CD4-positive, alpha-beta T cell treated with Interleukin-10 for 1 hour (primary cell): ENCODE measurements around the gene CUX1.
A peak's percentile ranks its signal among the peaks of the same experiment; 100 is the strongest.

Source experiments
- DNase-seq: peaks from one replicate; pipeline ENCODE4 v3.0.0-alpha.2; 2020

Gene CUX1

GRCh38 chr7:102059524-102059923 is 242.1 kb downstream of the CUX1 start:
- no peak for DNase-seq

- no peak for DNase-seq
These were observed 244.0 kb downstream of the CUX1 start for GRCh38 chr7:102061354-102061945.

GRCh38 chr7:102061981-102062390 is 244.6 kb downstream of the CUX1 start:
- DNase-seq = peak; percentile 5

- DNase-seq = no peak
These were observed 246.3 kb downstream of the CUX1 start for GRCh38 chr7:102063690-102064180.

GRCh38 chr7:102064361-102065025 is 247.1 kb downstream of the CUX1 start:
- peak; percentile 10 for DNase-seq

GRCh38 chr7:102065226-102065625 is 247.8 kb downstream of the CUX1 start:
- no peak for DNase-seq

- no peak for DNase-seq
These were observed 249.1 kb downstream of the CUX1 start for GRCh38 chr7:102066476-102066875.

- DNase-seq = no peak
These were observed 251.4 kb downstream of the CUX1 start for GRCh38 chr7:102068846-102069245.

GRCh38 chr7:102069931-102070629 is 252.7 kb downstream of the CUX1 start:
- no peak for DNase-seq

- no peak for DNase-seq
These were observed 254.6 kb downstream of the CUX1 start for GRCh38 chr7:102072003-102072402.

- DNase-seq = no peak
These were observed 255.3 kb downstream of the CUX1 start for GRCh38 chr7:102072636-102073209.

- DNase-seq = no peak
These were observed 256.8 kb downstream of the CUX1 start for GRCh38 chr7:102073931-102074880.

GRCh38 chr7:102075126-102075525 is 257.7 kb downstream of the CUX1 start:
- no peak for DNase-seq

GRCh38 chr7:102075553-102076135 is 258.2 kb downstream of the CUX1 start:
- no peak for DNase-seq

GRCh38 chr7:102077081-102077480 is 259.7 kb downstream of the CUX1 start:
- no peak for DNase-seq

GRCh38 chr7:102079140-102080018 is 262.0 kb downstream of the CUX1 start:
- DNase-seq = no peak

GRCh38 chr7:102080019-102080433 is 262.6 kb downstream of the CUX1 start:
- DNase-seq = no peak

- no peak for DNase-seq
These were observed 263.2 kb downstream of the CUX1 start for GRCh38 chr7:102080434-102081243.

- DNase-seq = no peak
These were observed 263.8 kb downstream of the CUX1 start for GRCh38 chr7:102081244-102081627.

- DNase-seq = no peak
These were observed 265.4 kb downstream of the CUX1 start for GRCh38 chr7:102082693-102083368.
